ENCODE results near the gene GPBAR1. TPM values are rescaled to one million over a fixed set of nuclear protein-coding genes. Genes with fewer than 3 reads are reported as not detected.

The GPBAR1 gene
- total and polyA plus RNA-seq, 2 donors (not counting 1 experiment from before 2014, with no cell fraction given): 0.66 to 0.81 TPM

GRCh38 chr2:218267259-218267658 is 6.4 kb downstream of the GPBAR1 start:
- H3K4me1 ChIP-seq (ENCODE audit: control insufficient read depth in 2 of 2, insufficient read depth in 2 of 2, low read length in 2 of 2): peaks cover 21 to 40% of the 10 kb centered on the region in 2 donors
- ChIA-PET POLR2A (no interaction called here), CTCF (interaction anchor here (1.4 kb wide), 1 partner anchor 89 kb away, joined by 5 read pairs; the partner anchor contains the start of gene CATIP)
- 98% methylated on average over 6 of the region's 6 CpGs for WGBS (ENCODE audit: insufficient coverage)
- H3K27ac ChIP-seq (ENCODE audit: low read length in 2 of 2): no peak overlapping the region
- no peaks in the 10 kb centered on the region for H3K27me3 ChIP-seq (replicated peaks in 1 of 4; ENCODE audit: control extremely low read depth in 1 of 4, control insufficient read depth in 3 of 4, insufficient read depth in 4 of 4, low read length in 3 of 4)
- no peak for DNase-seq
- intact Hi-C loops (cut with micrococcal nuclease): no loop called here
- no peaks in the 10 kb centered on the region for H3K9me3 Mint-ChIP-seq (ENCODE audit: insufficient read depth)
- peaks cover 37% of the 10 kb centered on the region for H4K20me1 ChIP-seq (ENCODE audit: control insufficient read depth, insufficient read depth, low read length, poor library complexity, severe bottlenecking)
- H3K36me3 ChIP-seq (replicated peaks in 1 of 2; ENCODE audit: control extremely low read depth in 1 of 2, control insufficient read depth in 1 of 2, extremely low read depth in 1 of 2, insufficient read depth in 2 of 2, low read length in 1 of 2): peaks cover 0 to 55% of the 10 kb centered on the region in 2 experiments
- H3K27ac Mint-ChIP-seq: no peak overlapping the region
- no peaks in the 10 kb centered on the region for H3K9me3 ChIP-seq (ENCODE audit: control extremely low read depth in 1 of 3, control insufficient read depth in 2 of 3, insufficient read depth in 1 of 3, low read length in 2 of 3)
- TF ChIP-seq EZH2 (IDR thresholded peaks at IDR 0.05; ENCODE audit: borderline replicate concordance, insufficient read depth, low read depth, low read length, poor library complexity, severe bottlenecking) (no peak), CTCF (IDR thresholded peaks at IDR 0.05) (no peak)
- H3K4me3 Mint-ChIP-seq: peak overlapping the region; percentile 45
- no peak overlapping the region for H3K4me3 ChIP-seq (ENCODE audit: control extremely low read depth in 1 of 5, extremely low read depth in 1 of 5, insufficient read depth in 1 of 5, low read depth in 2 of 5, low read length in 4 of 5)
- H3K27me3 Mint-ChIP-seq: no peaks in the 10 kb centered on the region
- peaks cover 57% of the 10 kb centered on the region for H3K79me2 ChIP-seq (ENCODE audit: control insufficient read depth, insufficient read depth, low read length)
- H2AFZ ChIP-seq (ENCODE audit: insufficient read depth, low read depth, low read length, poor library complexity, severe bottlenecking): no peak overlapping the region
- ATAC-seq (ENCODE audit: low read depth): no peak
- no peak overlapping the region for H3K4me2 ChIP-seq (replicated peaks; ENCODE audit: low read depth, low read length, poor library complexity, severe bottlenecking)
- H3K9ac ChIP-seq (ENCODE audit: low read length): no peak overlapping the region
- peaks cover 50% of the 10 kb centered on the region for H3K4me1 Mint-ChIP-seq

GRCh38 chr2:218269900-218270720 is 9.3 kb downstream of the GPBAR1 start, which contains the start of the genes AAMP and PNKD:
AAMP (minus strand) TSS chr2:218270137; CDS start chr2:218270086, 51 bp downstream.
PNKD (plus strand) TSS chr2:218270519; CDS start chr2:218270536, 17 bp downstream.
- TF ChIP-seq CTCF (IDR thresholded peaks at IDR 0.05): no peak
- no peak for TF ChIP-seq EZH2 (IDR thresholded peaks at IDR 0.05; ENCODE audit: borderline replicate concordance, insufficient read depth, low read depth, low read length, poor library complexity, severe bottlenecking)
- Histone ChIP-seq H3K79me2 (ENCODE audit: control insufficient read depth, insufficient read depth, low read length) (peaks cover 47% of the 10 kb centered on the region), H3K27me3 (replicated peaks in 1 of 4; ENCODE audit: control extremely low read depth in 1 of 4, control insufficient read depth in 3 of 4, insufficient read depth in 4 of 4, low read length in 3 of 4) (no peaks in the 10 kb centered on the region), H3K9ac (ENCODE audit: low read length) (peak within 1 kb of the TSS; percentile 87), H2AFZ (ENCODE audit: insufficient read depth, low read depth, low read length, poor library complexity, severe bottlenecking) (peak within 1 kb of the TSS; percentile 85), H3K9me3 (ENCODE audit: control extremely low read depth in 1 of 3, control insufficient read depth in 2 of 3, insufficient read depth in 1 of 3, low read length in 2 of 3) (no peaks in the 10 kb centered on the region), H3K36me3 (replicated peaks in 1 of 2; ENCODE audit: control extremely low read depth in 1 of 2, control insufficient read depth in 1 of 2, extremely low read depth in 1 of 2, insufficient read depth in 2 of 2, low read length in 1 of 2) (peaks cover 0 to 47% of the 10 kb centered on the region in 2 experiments), H3K27ac (ENCODE audit: low read length in 2 of 2) (peak within 1 kb of the TSS; percentile 49 to 82), H4K20me1 (ENCODE audit: control insufficient read depth, insufficient read depth, low read length, poor library complexity, severe bottlenecking) (peaks cover 34% of the 10 kb centered on the region), H3K4me2 (replicated peaks; ENCODE audit: low read depth, low read length, poor library complexity, severe bottlenecking) (peak within 1 kb of the TSS; percentile 91), H3K4me3 (ENCODE audit: control extremely low read depth in 1 of 5, extremely low read depth in 1 of 5, insufficient read depth in 1 of 5, low read depth in 2 of 5, low read length in 4 of 5) (peak within 1 kb of the TSS; percentile 69 to 99 (median 97)), H3K4me1 (ENCODE audit: control insufficient read depth in 2 of 2, insufficient read depth in 2 of 2, low read length in 2 of 2) (peaks cover 36 to 53% of the 10 kb centered on the region in 2 donors)
- no peaks in the 10 kb centered on the region for H3K27me3 Mint-ChIP-seq
- POLR2A ChIA-PET: interaction anchor here (1.0 to 2.6 kb wide), 11 partner anchors 11 to 130 kb away, joined by 3 to 25 read pairs (median 6); partner anchors contain the start of genes ARPC2 and CTDSP1
- ATAC-seq (ENCODE audit: low read depth) (peak; percentile 83), DNase-seq (peak; percentile 100)
- CTCF ChIA-PET: interaction anchor here (0.7 to 8.0 kb wide), 12 partner anchors 10 to 125 kb away, joined by 3 to 331 read pairs (median 8); partner anchors contain the start of genes ARPC2, CATIP and TMBIM1
- peak within 1 kb of the TSS; percentile 84 for H3K4me3 Mint-ChIP-seq
- no peaks in the 10 kb centered on the region for H3K9me3 Mint-ChIP-seq (ENCODE audit: insufficient read depth)
- intact Hi-C loops (cut with micrococcal nuclease): loop anchor here (1.0 to 5.0 kb wide), 9 partner anchors 13 to 1327 kb away; partner anchors contain the start of genes ARPC2, BCS1L, CNOT9 and GMPPA
- H3K4me1 Mint-ChIP-seq: peaks cover 59% of the 10 kb centered on the region
- H3K27ac Mint-ChIP-seq: peak within 1 kb of the TSS; percentile 86
- WGBS (ENCODE audit: insufficient coverage): under 1% methylated on average over 60 of the region's 64 CpGs
